ENCODE measurements around the gene PGM2L1. TPM values are rescaled to one million over a fixed set of nuclear protein-coding genes. Genes with fewer than 3 reads are reported as not detected.
A peak's percentile ranks its signal among the peaks of the same experiment; 100 is the strongest.

The PGM2L1 gene
- total RNA-seq, 4 donors from 2014 or later = 1.2 to 5.8 (median 3.0) TPM

- Histone ChIP-seq H3K4me1 (peaks cover 0 to 7% (median 0%) of the 10 kb centered on the region in 4 donors), H3K27me3 (no peaks in the 10 kb centered on the region), H3K9me3 (no peaks in the 10 kb centered on the region), H3K27ac (peak overlapping the region; percentile 78 to 94 (median 82)), H3K36me3 (no peaks in the 10 kb centered on the region), H3K4me3 (peak overlapping the region; percentile 63 to 90 (median 84))
- peak in 2 of 3 donors; percentile 52 to 66 for DNase-seq
- TF ChIP-seq CTCF (IDR thresholded peaks at IDR 0.05) = peak in 3 of 6 experiments; percentile 43 to 47 (median 46)
- TF ChIP-seq POLR2A (IDR thresholded peaks at IDR 0.05) = no peak
Observed at GRCh38 chr11:74397501-74398243, 561 bp downstream of the PGM2L1 start.

GRCh38 chr11:74392256-74392655 is 6.0 kb downstream of the PGM2L1 start:
- H3K27ac ChIP-seq = no peak overlapping the region
- no peak overlapping the region for H3K4me3 ChIP-seq
- H3K27me3 ChIP-seq = no peaks in the 10 kb centered on the region
- TF ChIP-seq POLR2A (IDR thresholded peaks at IDR 0.05) (no peak), CTCF (IDR thresholded peaks at IDR 0.05) (no peak)
- H3K4me1 ChIP-seq = peaks cover 0 to 2% (median 0%) of the 10 kb centered on the region in 4 donors
- no peaks in the 10 kb centered on the region for H3K9me3 ChIP-seq
- no peak for DNase-seq
- H3K36me3 ChIP-seq = no peaks in the 10 kb centered on the region

GRCh38 chr11:74391193-74391592 is 7.0 kb downstream of the PGM2L1 start:
- no peak overlapping the region for H3K4me3 ChIP-seq
- H3K4me1 ChIP-seq = no peaks in the 10 kb centered on the region
- no peaks in the 10 kb centered on the region for H3K36me3 ChIP-seq
- no peak overlapping the region for H3K27ac ChIP-seq
- H3K27me3 ChIP-seq = no peaks in the 10 kb centered on the region
- TF ChIP-seq POLR2A (IDR thresholded peaks at IDR 0.05) (no peak), CTCF (IDR thresholded peaks at IDR 0.05) (no peak)
- no peaks in the 10 kb centered on the region for H3K9me3 ChIP-seq
- DNase-seq = no peak

- no peaks in the 10 kb centered on the region for H3K27me3 ChIP-seq
- H3K27ac ChIP-seq = no peak overlapping the region
- no peaks in the 10 kb centered on the region for H3K9me3 ChIP-seq
- no peaks in the 10 kb centered on the region for H3K36me3 ChIP-seq
- H3K4me1 ChIP-seq = no peaks in the 10 kb centered on the region
- TF ChIP-seq CTCF (IDR thresholded peaks at IDR 0.05) = no peak
- TF ChIP-seq POLR2A (IDR thresholded peaks at IDR 0.05) = no peak
- no peak overlapping the region for H3K4me3 ChIP-seq
- no peak for DNase-seq
Observed at GRCh38 chr11:74390697-74391096, 7.5 kb downstream of the PGM2L1 start.

GRCh38 chr11:74388678-74389327 is 9.4 kb downstream of the PGM2L1 start:
- H3K4me1 ChIP-seq = no peaks in the 10 kb centered on the region
- DNase-seq = peak in 2 of 3 donors; percentile 78 to 88
- TF ChIP-seq CTCF (IDR thresholded peaks at IDR 0.05) (peak; percentile 42 to 85 (median 78)), POLR2A (IDR thresholded peaks at IDR 0.05) (no peak)
- no peak overlapping the region for H3K4me3 ChIP-seq
- no peaks in the 10 kb centered on the region for H3K36me3 ChIP-seq
- H3K27me3 ChIP-seq = no peaks in the 10 kb centered on the region
- H3K27ac ChIP-seq = no peak overlapping the region
- no peaks in the 10 kb centered on the region for H3K9me3 ChIP-seq
